Vagina (tissue), 2 donors: ENCODE results near the gene CCDC28B. TPM values are rescaled to one million over a fixed set of nuclear protein-coding genes. Genes with fewer than 3 reads are reported as not detected.

Experiments used
- DNase-seq, 2 donors: peaks; one replicate each; pipeline ENCODE4 v3.0.0-alpha.2; 2017; ENCODE audit errors: extremely low spot score in 2 of 2
- H3K27ac ChIP-seq: fragments of 200-600 bp; sonication (generic); one replicate; pipeline ENCODE4 v1.5.1; 2019
- H3K27me3 ChIP-seq: fragments of 200-600 bp; sonication (generic); one replicate; pipeline ENCODE4 v1.5.1; 2019
- H3K36me3 ChIP-seq, 2 donors: fragments of 200-600 bp; sonication (generic); one replicate each; pipeline ENCODE4 v1.5.1; 2017 to 2019
- H3K4me1 ChIP-seq: fragments of 200-600 bp; sonication (generic); one replicate; pipeline ENCODE4 v1.5.1; 2019
- H3K4me3 ChIP-seq, 2 donors: fragments of 200-600 bp; sonication (generic); 1 replicate in 1 of 2; 2 replicates in 1 of 2; pipeline ENCODE4 v1.5.1; 2016 to 2019
- H3K9me3 ChIP-seq: fragments of 200-600 bp; sonication (generic); one replicate; pipeline ENCODE4 v1.5.1; 2019
- CTCF ChIP-seq, 3 experiments: fragments of 450-650 bp in 2 of 3; fragments of 200-600 bp in 1 of 3; sonication (generic) in 1 of 3; IDR thresholded peaks; one replicate each; pipeline ENCODE4 v1.5.1; 2017 to 2019; ENCODE audit warnings: antibody characterized with exemption in 3 of 3, mild to moderate bottlenecking in 2 of 3, moderate library complexity in 2 of 3
- POLR2A ChIP-seq, 2 donors: fragments of 450-650 bp; IDR thresholded peaks; one replicate each; pipeline ENCODE4 v1.6.1; 2017; ENCODE audit warnings: antibody characterized with exemption in 2 of 2, mild to moderate bottlenecking in 2 of 2, moderate library complexity in 2 of 2
- POLR2AphosphoS5 ChIP-seq, 2 donors: sonication (generic); formaldehyde crosslinking; IDR thresholded peaks; one replicate each; pipeline ENCODE4 v1.9.0; 2017; ENCODE audit warnings: antibody characterized with exemption in 2 of 2, mild to moderate bottlenecking in 2 of 2, low read depth in 1 of 2; ENCODE audit not compliant: insufficient read depth in 1 of 2
- intact Hi-C: fragments of 100-400 bp; cut with DNase I; formaldehyde crosslinking; loops from one replicate; pipeline ENCODE4 v1.15.1; 2023
- total RNA-seq: library from RNA; depleted of rRNA; stranded (reverse); fragments of >200 nt; gene quantifications from one replicate; pipeline ENCODE4 v1.2.3, GENCODE V29; 2016

Gene CCDC28B
- total RNA-seq, 1 donor from 2014 or later = 2.9 TPM

GRCh38 chr1:32192220-32192948, 8.0 kb upstream of the CCDC28B start:
- H3K4me1 ChIP-seq = no peaks in the 10 kb centered on the region
- no peak overlapping the region for H3K4me3 ChIP-seq
- DNase-seq = no peak
- H3K9me3 ChIP-seq = no peaks in the 10 kb centered on the region
- TF ChIP-seq POLR2A (IDR thresholded peaks at IDR 0.05) (no peak), CTCF (IDR thresholded peaks at IDR 0.05) (no peak), POLR2AphosphoS5 (IDR thresholded peaks at IDR 0.05; ENCODE audit: insufficient read depth in 1 of 2, low read depth in 1 of 2) (no peak)
- peaks cover 0 to 94% of the 10 kb centered on the region in 2 donors for H3K36me3 ChIP-seq
- no peaks in the 10 kb centered on the region for H3K27me3 ChIP-seq
- intact Hi-C loops = no loop called here
- no peak overlapping the region for H3K27ac ChIP-seq

- TF ChIP-seq POLR2AphosphoS5 (IDR thresholded peaks at IDR 0.05; ENCODE audit: insufficient read depth in 1 of 2, low read depth in 1 of 2) (no peak), POLR2A (IDR thresholded peaks at IDR 0.05) (no peak), CTCF (IDR thresholded peaks at IDR 0.05) (no peak)
- Histone ChIP-seq H3K4me3 (no peak overlapping the region), H3K4me1 (peaks cover 8% of the 10 kb centered on the region), H3K27me3 (no peaks in the 10 kb centered on the region), H3K9me3 (no peaks in the 10 kb centered on the region), H3K36me3 (peaks cover 0 to 76% of the 10 kb centered on the region in 2 donors), H3K27ac (no peak overlapping the region)
- intact Hi-C loops = no loop called here
- no peak for DNase-seq
These were observed 5.4 kb upstream of the CCDC28B start for GRCh38 chr1:32194984-32195383.

- intact Hi-C loops = no loop called here
- no peaks in the 10 kb centered on the region for H3K27me3 ChIP-seq
- peaks cover 0 to 71% of the 10 kb centered on the region in 2 donors for H3K36me3 ChIP-seq
- no peak for DNase-seq
- no peaks in the 10 kb centered on the region for H3K9me3 ChIP-seq
- TF ChIP-seq CTCF (IDR thresholded peaks at IDR 0.05) = no peak
- TF ChIP-seq POLR2A (IDR thresholded peaks at IDR 0.05) = no peak
- no peak for TF ChIP-seq POLR2AphosphoS5 (IDR thresholded peaks at IDR 0.05; ENCODE audit: insufficient read depth in 1 of 2, low read depth in 1 of 2)
- H3K4me3 ChIP-seq = no peak overlapping the region
- H3K27ac ChIP-seq = no peak overlapping the region
- peaks cover 10% of the 10 kb centered on the region for H3K4me1 ChIP-seq
These were observed 4.9 kb upstream of the CCDC28B start for GRCh38 chr1:32195531-32195930.

GRCh38 chr1:32195972-32196823, 4.2 kb upstream of the CCDC28B start:
- no peak for DNase-seq
- Histone ChIP-seq H3K4me3 (no peak overlapping the region), H3K4me1 (peaks cover 12% of the 10 kb centered on the region), H3K27me3 (no peaks in the 10 kb centered on the region), H3K27ac (no peak overlapping the region), H3K9me3 (no peaks in the 10 kb centered on the region), H3K36me3 (peaks cover 0 to 64% of the 10 kb centered on the region in 2 donors)
- intact Hi-C loops = no loop called here
- TF ChIP-seq CTCF (IDR thresholded peaks at IDR 0.05) = no peak
- no peak for TF ChIP-seq POLR2A (IDR thresholded peaks at IDR 0.05)
- TF ChIP-seq POLR2AphosphoS5 (IDR thresholded peaks at IDR 0.05; ENCODE audit: insufficient read depth in 1 of 2, low read depth in 1 of 2) = no peak
